GM11168 (cell line): ENCODE results near the gene CEL.
"Not testable (repeated sequence)": the region's sequence is repeated elsewhere in the genome, so short reads cannot be mapped to it uniquely, and the experiment has no call there.

Source experiments
- in situ Hi-C: fragments of 300-500 bp; cut with MboI; formaldehyde crosslinking; loops from one replicate; pipeline ENCODE4 v1.12.0; 2022; ENCODE audit warnings: low sequenced_read_pairs; ENCODE audit not compliant: unreplicated experiment

The CEL gene

DNA sequence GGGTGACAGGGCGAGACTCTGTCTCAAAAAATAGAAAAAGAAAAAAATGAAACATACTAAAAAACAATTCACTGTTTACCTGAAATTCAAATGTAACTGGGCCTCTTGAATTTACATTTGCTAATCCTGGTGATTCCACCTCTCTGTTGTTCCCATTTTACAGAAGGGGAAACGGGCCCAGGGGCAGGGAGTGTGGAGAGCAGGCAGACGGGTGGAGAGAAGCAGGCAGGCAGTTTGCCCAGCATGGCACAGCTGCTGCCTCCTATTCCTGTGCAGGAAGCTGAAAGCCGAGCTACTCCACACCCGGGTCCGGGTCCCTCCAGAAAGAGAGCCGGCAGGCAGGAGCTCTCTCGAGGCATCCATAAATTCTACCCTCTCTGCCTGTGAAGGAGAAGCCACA is 788 bp downstream of the CEL start:
- in situ Hi-C loops, result not testable (repeated sequence)

DNA sequence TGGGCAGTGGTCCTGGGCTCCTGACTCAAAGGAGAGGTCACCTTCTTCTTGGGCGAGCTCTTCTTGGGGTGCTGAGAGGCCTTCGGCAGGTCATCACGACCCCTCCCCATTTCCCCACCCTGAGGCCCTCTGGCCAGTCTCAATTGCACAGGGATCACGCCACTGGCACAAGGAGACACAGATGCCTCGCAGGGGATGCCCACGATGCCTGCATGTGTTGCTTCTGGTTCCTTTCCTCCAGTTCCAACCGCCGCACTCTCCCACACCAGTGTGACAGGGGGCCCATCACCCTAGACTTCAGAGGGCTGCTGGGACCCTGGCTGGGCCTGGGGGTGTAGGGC is 1.3 kb downstream of the CEL start:
- in situ Hi-C loops, result no loop called here

DNA sequence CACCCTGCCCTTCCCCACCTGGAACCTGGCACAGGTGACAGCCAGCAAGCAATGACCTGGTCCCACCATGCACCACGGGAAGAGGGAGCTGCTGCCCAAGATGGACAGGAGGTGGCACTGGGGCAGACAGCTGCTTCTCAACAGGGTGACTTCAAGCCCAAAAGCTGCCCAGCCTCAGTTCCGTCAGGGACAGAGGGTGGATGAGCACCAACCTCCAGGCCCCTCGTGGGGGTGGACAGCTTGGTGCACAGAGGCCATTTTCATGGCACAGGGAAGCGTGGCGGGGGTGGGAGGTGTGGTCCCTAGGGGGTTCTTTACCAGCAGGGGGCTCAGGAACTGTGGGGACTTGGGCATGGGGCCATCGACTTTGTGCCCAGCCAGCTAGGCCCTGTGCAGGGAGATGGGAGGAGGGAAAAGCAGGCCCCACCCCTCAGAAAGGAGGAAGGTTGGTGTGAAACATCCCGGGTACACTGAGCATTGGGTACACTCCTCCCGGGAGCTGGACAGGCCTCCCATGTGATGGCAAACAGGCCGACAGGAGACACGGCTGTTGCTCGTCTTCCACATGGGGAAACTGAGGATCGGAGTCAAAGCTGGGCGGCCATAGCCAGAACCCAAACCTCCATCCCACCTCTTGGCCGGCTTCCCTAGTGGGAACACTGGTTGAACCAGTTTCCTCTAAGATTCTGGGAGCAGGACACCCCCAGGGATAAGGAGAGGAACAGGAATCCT is 1.9 kb downstream of the CEL start:
- in situ Hi-C loops, result no loop called here

DNA sequence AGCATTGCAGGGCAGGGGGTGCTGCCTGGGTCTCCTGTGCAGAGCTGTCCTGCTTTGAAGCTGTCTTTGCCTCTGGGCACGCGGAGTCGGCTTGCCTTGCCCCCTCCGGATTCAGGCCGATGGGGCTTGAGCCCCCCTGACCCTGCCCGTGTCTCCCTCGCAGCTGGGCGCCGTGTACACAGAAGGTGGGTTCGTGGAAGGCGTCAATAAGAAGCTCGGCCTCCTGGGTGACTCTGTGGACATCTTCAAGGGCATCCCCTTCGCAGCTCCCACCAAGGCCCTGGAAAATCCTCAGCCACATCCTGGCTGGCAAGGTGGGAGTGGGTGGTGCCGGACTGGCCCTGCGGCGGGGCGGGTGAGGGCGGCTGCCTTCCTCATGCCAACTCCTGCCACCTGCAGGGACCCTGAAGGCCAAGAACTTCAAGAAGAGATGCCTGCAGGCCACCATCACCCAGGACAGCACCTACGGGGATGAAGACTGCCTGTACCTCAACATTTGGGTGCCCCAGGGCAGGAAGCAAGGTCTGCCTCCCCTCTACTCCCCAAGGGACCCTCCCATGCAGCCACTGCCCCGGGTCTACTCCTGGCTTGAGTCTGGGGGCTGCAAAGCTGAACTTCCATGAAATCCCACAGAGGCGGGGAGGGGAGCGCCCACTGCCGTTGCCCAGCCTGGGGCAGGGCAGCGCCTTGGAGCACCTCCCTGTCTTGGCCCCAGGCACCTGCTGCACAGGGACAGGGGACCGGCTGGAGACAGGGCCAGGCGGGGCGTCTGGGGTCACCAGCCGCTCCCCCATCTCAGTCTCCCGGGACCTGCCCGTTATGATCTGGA is 2.7 kb downstream of the CEL start:
- in situ Hi-C loops, result no loop called here

DNA sequence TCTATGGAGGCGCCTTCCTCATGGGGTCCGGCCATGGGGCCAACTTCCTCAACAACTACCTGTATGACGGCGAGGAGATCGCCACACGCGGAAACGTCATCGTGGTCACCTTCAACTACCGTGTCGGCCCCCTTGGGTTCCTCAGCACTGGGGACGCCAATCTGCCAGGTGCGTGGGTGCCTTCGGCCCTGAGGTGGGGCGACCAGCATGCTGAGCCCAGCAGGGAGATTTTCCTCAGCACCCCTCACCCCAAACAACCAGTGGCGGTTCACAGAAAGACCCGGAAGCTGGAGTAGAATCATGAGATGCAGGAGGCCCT is 3.2 kb downstream of the CEL start:
- in situ Hi-C loops, result no loop called here

DNA sequence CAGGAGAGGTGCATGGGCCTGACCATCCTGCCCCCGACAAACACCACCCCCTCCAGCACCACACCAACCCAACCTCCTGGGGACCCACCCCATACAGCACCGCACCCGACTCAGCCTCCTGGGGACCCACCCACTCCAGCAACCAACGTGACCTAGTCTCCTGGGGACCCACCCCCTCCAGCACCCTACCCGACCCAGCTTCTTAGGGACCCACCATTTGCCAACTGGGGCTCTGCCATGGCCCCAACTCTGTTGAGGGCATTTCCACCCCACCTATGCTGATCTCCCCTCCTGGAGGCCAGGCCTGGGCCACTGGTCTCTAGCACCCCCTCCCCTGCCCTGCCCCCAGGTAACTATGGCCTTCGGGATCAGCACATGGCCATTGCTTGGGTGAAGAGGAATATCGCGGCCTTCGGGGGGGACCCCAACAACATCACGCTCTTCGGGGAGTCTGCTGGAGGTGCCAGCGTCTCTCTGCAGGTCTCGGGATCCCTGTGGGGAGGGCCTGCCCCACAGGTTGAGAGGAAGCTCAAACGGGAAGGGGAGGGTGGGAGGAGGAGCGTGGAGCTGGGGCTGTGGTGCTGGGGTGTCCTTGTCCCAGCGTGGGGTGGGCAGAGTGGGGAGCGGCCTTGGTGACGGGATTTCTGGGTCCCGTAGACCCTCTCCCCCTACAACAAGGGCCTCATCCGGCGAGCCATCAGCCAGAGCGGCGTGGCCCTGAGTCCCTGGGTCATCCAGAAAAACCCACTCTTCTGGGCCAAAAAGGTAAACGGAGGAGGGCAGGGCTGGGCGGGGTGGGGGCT is 4.6 kb downstream of the CEL start:
- in situ Hi-C loops, result no loop called here

DNA sequence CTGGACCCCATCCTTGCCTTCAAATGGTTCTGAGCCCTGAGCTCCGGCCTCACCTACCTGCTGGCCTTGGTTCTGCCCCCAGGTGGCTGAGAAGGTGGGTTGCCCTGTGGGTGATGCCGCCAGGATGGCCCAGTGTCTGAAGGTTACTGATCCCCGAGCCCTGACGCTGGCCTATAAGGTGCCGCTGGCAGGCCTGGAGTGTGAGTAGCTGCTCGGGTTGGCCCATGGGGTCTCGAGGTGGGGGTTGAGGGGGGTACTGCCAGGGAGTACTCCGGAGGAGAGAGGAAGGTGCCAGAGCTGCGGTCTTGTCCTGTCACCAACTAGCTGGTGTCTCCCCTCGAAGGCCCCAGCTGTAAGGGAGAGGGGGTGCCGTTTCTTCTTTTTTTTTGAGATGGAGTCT is 5.2 kb downstream of the CEL start:
- in situ Hi-C loops, result no loop called here

DNA sequence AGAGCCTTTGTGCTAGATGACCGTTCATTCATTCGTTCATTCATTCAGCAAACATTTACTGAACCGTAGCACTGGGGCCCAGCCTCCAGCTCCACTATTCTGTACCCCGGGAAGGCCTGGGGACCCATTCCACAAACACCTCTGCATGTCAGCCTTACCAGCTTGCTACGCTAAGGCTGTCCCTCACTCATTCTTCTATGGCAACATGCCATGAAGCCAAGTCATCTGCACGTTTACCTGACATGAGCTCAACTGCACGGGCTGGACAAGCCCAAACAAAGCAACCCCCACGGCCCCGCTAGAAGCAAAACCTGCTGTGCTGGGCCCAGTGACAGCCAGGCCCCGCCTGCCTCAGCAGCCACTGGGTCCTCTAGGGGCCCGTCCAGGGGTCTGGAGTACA is 6.0 kb downstream of the CEL start:
- in situ Hi-C loops, result no loop called here

DNA sequence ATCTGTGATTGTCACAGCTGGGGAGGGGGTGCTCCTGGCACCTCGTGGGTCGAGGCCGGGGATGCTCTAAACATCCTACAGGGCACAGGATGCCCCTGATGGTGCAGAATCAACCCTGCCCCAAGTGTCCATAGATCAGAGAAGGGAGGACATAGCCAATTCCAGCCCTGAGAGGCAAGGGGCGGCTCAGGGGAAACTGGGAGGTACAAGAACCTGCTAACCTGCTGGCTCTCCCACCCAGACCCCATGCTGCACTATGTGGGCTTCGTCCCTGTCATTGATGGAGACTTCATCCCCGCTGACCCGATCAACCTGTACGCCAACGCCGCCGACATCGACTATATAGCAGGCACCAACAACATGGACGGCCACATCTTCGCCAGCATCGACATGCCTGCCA is 6.7 kb downstream of the CEL start:
- in situ Hi-C loops, result not testable (repeated sequence)

DNA sequence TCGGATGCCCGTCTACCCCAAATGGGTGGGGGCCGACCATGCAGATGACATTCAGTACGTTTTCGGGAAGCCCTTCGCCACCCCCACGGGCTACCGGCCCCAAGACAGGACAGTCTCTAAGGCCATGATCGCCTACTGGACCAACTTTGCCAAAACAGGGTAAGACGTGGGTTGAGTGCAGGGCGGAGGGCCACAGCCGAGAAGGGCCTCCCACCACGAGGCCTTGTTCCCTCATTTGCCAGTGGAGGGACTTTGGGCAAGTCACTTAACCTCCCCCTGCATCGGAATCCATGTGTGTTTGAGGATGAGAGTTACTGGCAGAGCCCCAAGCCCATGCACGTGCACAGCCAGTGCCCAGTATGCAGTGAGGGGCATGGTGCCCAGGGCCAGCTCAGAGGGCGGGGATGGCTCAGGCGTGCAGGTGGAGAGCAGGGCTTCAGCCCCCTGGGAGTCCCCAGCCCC is 8.8 kb downstream of the CEL start:
- in situ Hi-C loops, result not testable (repeated sequence)

DNA sequence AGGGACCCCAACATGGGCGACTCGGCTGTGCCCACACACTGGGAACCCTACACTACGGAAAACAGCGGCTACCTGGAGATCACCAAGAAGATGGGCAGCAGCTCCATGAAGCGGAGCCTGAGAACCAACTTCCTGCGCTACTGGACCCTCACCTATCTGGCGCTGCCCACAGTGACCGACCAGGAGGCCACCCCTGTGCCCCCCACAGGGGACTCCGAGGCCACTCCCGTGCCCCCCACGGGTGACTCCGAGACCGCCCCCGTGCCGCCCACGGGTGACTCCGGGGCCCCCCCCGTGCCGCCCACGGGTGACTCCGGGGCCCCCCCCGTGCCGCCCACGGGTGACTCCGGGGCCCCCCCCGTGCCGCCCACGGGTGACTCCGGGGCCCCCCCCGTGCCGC is 9.2 kb downstream of the CEL start:
- in situ Hi-C loops, result not testable (repeated sequence)

DNA sequence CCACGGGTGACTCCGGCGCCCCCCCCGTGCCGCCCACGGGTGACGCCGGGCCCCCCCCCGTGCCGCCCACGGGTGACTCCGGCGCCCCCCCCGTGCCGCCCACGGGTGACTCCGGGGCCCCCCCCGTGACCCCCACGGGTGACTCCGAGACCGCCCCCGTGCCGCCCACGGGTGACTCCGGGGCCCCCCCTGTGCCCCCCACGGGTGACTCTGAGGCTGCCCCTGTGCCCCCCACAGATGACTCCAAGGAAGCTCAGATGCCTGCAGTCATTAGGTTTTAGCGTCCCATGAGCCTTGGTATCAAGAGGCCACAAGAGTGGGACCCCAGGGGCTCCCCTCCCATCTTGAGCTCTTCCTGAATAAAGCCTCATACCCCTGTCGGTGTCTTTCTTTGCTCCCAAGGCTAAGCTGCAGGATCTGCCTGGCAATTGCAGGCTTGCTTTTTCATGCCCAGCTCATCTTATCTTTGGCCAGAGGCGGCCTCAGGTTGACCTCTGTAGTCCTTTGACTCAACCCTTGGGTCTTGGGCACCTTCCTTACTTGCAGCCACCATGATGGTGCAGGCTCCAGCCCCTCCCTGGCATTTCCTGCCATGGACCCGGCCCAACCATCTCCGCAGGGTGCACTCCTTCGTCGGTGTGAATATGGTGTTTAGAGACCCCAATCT is 9.8 kb downstream of the CEL start:
- in situ Hi-C loops, result no loop called here

DNA sequence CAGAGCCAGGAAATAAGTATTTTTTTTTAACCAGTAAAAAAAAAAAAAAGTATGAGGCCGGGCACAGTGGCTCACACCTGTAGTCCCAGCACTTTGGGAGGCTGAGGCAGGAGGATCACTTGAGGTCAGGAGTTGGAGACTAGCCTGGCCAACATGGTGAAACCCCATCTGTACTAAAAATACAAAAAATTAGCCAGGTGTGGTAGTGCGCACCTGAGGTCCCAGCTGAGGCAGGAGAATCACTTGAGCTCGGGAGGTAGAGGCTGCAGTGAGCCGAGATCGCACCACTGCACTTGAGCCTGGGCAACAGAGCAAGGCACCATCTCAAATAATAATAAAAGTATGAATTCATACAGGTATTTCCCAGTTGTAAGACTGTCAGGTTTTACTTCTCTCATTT is 10.4 kb downstream of the CEL start:
- in situ Hi-C loops, result not testable (repeated sequence)

DNA sequence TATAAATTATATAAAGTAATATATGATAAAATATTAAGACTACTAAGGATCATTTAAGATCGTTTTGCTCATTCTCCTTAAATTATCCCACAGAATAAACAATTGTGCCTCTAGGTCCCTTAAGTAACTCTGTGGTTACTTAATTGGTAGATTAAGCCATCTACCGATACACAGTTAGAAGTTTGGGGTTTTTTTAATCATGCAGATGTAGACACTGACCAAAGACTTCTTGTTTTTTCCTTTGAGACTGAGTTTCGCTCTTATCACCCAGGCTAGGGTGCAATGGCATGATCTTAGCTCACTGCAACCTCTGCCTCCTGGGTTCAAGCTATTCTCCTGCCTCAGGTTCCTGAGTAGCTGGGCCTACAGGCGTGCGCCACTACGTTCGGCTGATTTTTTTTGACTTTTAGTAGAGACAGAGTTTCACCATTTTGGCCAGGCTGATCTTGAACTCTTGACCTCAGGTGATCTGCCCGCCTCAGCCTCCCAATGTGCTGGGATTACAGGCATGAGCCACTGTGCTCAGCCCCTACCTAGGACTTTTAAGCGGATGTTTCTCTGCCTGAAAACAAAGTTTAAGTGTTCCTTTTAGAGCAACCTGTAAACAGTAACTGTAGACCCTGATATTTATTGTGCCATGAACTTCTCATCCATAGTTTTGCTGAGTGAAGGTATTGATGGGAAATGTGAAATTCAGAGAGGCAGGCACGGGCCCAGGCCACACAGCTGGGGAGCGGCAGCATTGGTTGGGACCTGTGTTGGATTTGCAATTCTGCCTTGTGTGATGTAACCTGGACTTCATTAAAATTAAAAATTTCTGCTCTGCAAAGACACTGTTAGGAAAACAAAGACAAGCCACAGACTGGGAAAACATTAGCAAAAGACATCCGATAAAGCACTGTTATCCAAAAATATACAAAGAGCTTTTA is 11.6 kb downstream of the CEL start:
- in situ Hi-C loops, result no loop called here

DNA sequence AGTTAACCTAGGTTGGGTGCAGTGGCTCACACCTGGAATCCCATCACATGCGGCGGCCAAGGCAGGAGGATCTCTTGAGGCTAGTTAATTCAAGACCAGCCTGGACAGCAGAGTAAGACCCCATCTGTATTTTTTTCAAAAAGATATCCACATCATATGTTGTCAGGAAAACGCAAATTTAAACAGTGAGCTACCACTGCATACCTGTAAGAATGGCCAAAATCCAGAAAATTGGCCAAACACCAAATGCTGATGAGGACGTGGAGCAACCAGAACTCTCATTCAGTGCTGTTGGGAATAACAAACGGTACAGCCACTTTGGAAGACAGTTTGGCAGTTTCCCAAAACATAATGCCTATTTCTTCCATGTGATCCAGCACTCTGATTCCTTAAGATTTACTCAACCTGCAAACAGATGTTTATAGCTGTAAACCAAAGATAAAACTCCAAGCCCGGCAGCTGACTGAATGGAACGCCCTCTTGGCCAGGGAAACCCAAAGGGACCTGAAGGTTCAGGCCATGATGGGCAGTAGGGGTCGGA is 12.4 kb downstream of the CEL start:
- in situ Hi-C loops, result no loop called here

DNA sequence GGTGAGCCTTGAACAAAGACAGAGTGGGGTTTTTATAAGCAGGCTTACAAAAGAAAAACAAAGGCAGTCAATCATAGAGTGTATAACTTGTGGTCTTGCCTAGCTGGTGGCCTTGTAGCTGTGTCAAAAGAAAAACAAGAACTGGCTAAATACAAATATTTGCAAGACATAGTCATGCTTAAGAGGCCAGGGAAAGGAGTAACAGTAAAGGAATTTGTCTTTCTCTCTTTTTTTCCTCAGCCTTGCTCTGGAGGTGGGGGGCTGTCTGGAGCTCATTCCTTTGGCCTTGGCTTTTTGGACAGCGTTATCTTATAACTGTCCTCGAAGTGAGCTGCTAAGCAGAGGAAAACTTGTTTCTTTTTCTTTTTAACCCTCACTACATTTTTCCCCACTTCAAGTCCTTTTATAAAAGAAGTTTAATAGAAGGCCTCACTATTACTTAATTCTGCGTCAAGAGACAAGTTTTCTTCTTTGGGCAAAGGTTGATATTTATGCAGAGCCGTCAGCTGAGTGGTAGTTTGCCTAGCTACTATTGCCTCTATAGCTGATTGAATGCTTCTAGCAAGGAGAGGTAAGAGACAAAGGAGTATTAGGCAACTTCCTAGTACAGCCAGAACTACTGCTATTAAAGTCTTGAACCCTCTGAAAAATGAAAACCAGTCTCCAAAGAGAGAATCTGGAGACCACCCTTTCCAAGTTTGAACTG is 14.3 kb downstream of the CEL start:
- in situ Hi-C loops, result no loop called here

DNA sequence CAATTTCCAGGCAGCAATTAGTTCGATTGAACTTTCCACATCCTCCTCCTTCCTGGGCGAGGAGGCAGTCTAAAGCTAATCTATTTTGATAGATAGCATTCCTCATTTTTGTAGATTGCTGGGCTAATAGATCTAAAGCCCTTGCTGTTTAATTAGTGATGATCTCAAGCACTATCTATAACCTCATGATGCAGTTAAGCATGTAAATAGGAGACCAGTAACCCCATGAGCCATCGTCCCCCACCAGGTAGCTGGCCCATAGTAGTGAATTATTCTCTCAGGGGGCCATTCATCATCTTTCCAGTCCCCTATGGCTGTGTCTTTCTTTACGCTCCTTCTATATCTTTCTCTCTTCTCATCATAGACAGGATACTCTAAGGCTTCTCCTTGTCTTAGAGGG is 14.9 kb downstream of the CEL start:
- in situ Hi-C loops, result no loop called here

DNA sequence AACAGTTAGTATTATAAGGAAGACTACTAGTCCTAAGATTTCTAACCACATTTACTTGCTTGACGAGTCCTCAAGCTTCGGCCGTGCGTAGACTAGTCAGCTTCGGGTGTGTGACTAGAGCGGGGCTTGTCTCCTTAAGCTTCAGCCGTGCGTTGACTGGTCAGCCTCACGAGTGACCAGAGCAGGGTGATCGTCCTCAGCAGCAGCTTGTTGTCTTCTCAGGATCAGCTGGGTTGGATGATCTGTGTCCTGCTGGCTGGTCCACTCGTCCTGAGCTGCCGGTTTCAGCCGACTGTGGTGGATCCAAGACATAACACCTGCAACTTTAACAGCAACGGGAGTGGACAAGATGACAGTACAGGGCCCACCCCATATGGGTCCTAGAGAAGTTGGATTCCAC is 16.7 kb downstream of the CEL start:
- in situ Hi-C loops, result no loop called here

DNA sequence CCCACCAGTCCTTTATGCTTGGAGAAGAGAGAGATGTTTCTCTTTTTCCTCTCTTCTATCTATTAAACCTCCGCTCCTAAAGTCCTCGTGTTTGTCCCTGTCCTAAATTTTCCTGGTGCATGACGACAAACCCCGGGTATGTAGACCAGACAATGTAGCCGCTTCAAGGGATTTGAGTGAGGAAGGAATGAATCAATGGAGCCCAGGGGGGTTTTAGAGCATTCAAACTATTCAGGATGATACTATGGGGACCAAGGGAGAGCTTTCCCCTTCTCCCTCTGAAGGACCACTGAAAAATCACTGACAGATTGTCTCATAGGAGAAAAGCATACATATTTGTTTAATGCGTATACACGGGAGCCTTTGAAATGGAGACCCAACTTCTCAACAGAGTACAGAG is 18.4 kb downstream of the CEL start:
- in situ Hi-C loops, result no loop called here
